ENCODE measurements around the gene WIZ. TPM values are rescaled to one million over a fixed set of nuclear protein-coding genes. Genes with fewer than 3 reads are reported as not detected.

WIZ gene
- polyA plus RNA-seq, 4 donors, result 28.0 to 41.5 (median 29.9) TPM

DNA sequence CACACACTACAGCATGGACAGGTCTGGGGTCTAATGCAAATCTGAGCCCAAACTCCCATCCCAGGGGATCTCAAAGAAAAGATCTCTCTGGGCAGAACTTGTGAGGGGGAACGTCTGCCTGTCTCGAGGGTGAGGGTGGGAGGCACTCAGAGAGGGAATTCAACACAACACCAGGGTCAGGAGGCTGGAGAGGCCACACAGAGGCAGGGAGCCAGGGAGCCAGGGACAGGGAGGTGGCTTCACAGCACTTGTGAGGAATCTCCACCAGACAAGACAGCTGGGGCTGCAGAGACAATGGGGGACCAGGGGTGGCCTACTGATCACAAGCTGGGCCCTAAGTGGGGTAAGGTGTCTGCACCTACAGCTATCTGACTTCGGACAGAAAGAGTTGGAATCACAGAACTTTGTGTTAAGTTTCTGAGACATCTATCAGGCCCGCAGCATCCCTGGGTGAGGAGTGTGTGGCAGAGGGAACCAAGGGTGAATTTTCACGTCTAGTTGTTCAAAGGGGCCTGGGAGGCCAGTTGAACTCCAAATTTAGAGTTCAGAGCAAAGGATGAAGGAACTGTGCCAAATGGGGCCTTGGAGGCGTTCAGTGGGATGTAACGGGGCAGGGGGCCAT is 18.2 kb downstream of the WIZ start:
- DNase-seq (ENCODE audit: low read depth in 4 of 4, low spot score in 3 of 4), result no peak

DNA sequence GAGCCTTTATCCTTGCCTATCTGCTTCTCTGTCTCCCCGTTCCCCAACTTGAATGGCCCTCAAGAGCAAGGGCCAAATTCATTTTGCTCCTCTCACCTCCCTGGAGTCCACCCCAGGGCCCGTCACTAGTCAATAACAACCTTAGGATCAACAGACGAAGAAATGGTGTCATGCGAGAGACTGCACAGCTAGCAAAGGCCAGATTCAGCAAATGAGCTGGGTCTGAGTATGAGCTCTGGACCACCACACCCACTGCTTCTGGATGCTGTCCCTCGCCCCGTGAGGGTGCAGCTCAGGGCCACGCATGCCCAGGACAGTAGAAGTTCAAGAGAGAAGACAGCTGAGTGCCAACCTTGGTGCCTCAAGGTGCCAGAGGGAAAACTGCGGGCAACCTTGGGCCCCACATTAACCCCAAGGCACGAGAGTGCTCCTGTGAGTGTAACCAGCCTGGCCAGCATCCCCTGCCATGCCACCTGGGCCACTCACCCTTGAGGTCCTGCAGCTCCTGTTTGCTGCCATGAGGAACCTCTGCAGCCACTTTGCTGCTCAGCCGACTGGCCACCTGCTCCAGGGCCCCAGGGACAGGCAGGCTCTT is 19.1 kb downstream of the WIZ start:
- no peak for DNase-seq (ENCODE audit: low read depth in 4 of 4, low spot score in 3 of 4)

DNA sequence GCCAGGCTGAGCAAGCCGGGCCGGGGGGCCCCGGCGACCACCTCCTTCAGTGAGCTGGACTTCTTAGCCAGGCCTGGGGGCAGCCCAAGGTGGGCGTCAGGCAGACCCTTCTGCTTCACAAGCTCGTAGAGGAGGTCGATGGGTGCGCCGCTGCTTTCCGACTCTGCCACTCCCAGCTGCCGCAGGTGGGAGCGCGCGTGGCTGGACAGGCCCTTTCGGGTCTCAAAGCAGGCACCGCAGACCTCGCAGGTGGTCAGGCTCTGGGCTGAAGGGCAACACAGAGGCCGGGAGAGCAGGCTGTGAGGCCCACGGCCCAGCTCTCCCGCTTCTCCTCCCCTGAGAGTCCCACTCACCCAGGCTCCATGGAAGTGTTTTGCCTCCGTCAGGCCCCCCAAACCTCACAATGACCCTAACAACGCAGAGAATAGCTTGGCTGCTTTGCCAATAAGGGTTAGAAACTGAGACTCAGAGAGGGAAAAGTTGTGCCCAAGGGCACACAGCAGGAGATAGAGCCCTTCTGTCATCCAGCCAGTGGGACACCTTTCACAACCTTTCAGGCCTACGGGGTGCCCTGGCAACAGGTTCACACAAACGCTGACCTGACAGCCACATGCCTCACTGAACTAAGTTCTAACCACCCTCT is 19.8 kb downstream of the WIZ start:
- no peak for DNase-seq (ENCODE audit: low read depth in 4 of 4, low spot score in 3 of 4)

DNA sequence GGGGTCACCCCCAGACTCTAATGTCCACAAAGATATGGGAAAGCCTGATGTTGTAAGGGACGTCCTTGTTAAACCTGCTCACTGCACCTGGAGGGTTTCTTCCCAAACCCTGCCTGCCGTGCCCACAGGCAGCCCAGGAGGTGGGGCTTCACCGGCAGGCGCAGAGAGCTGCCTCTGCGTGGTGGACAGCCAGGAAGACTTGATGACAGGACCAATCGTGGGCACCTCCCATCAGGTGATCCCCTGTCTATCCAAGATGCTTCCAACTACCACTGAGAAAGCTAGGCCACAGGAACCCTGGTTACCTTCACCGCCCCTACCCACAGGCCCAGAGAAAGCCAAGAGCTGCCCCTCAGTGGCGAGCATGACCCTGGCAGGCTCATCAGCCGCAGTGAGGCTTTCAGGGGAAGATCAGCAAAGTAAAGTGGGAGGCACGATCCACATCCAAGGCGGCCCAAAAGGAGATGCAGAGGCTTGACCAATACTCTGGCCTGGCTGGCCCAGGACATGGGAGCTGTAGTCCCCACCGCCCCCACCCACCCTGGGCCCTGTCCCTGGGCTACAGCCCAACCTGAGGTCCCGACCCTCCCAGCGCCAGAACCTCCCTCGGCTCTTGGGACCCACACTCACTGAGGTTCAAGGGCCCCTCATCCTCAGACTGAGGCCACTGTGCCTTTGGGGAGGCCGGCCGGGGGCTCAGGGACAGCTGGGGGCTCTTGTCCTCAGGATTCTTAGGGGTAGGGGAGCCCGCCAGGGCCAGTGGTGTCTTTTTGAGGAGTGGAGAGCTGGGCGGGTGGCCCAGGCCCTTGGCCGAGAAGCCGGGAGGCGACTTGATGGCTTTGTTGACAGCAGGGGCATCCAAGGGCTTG is 20.6 kb downstream of the WIZ start:
- DNase-seq (ENCODE audit: low read depth in 4 of 4, low spot score in 3 of 4), result no peak

DNA sequence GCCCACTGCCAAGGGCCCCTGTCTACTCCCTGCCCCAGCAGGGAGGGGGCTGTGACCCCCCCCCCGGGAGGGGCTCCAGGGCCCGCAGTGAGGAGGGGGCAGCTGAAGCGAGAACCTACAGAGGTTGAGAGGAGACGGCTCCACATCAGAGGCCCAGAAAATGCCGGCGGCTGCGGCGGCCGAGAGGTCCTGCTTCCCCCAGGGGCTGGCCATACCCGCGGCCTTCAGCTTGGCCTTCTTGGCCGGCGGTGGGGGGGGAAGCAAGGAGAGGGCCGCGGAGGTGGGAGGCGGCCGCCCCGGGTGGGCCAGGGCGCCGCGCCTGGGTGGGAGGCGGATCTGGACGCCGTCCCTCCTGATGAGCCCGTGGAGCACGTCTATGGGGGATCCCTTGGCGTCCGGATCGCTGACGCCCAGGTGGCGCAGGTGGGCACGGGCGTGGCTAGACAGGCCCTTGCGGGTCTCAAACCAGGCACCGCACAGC is 21.7 kb downstream of the WIZ start:
- no peak for DNase-seq (ENCODE audit: low read depth in 4 of 4, low spot score in 3 of 4)

DNA sequence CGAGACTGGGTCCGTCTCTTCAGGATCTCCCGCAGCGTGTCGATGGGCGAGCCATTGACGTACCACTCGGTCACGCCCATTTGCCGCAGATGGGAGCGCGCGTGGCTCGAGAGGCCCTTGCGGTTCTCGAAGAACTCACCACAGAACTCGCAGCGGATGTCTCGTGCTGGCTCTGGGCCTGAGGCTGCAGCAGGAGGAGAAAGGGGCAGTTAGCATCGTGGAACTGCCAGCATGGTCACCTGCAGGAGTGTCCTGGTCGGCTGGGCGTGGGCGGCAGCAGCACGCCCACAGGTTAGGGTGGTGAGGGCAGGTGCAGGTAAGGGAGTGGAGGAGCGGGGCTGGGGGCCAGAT is 22.4 kb downstream of the WIZ start:
- DNase-seq (ENCODE audit: low read depth in 4 of 4, low spot score in 3 of 4), result no peak

DNA sequence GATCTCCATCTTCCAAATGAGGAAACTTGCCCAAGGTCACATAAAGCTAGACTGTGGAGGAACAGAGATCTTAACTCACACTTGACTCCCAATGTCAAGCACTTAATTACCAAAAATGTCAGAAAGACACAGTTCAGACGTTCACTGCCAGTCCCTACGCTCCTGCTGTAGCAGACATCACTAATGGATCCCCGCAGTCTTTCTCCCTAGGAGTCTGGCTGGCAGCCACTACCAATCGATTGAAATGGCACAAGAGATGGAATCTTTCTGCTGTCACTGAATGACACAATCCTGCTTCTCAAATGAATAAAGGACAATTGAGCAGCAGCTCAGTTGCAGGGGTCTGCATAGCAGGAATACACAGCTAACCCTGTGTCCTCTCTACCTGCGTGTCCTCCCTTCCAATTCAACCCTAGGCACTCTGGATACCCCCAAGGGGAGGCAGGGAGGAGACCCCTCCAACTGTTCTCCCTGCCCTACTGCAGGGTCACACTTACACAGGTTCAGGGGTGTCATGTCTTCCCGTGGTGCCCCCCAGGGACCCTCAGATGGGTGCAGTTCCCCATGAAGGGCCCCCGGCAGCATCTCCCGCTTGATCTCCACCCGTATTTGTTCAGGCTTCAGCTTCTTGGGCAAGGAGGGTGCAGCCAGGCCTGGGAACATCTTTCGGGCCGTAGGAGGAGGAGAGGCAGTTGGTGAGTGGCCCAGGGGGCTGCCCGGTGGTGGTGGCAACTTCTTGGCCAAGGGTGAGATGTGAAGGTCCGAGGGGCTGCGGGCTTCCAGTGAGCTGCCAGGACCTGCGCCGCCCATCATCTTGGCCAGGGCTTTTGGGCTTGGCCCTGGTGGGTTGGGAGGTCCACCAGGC is 23.0 kb downstream of the WIZ start:
- DNase-seq (ENCODE audit: low read depth in 4 of 4, low spot score in 3 of 4), result no peak

DNA sequence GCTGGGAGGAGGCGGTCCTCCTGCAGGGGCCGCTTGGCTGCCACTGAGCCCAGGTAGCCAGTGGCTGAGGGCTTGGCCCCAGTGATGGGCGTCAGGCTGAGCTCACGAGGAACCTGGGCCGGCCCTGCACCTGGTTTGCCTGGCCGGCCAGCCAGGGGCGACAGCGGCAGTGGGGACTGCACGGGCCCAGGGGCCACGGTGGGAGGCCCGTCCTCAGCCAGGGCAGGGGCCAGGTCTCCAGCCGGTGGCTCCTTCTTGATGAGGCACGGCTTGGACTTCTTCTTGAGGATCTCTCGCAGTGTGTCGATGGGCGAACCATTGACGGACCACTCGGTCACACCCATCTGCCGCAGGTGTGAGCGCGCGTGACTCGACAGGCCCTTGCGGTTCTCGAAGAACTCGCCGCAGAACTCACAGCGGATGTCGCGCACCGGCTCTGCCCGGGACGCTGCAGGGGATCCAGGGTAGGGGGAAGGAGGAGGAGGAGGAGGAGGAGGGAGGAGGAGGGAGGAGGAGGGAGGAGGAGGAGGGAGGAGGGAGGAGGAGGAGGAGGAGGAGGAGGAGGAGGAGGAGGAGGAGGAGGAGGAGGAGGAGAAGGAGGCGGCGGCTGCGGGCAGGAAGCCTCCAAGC is 24.3 kb downstream of the WIZ start:
- no peak for DNase-seq (ENCODE audit: low read depth in 4 of 4, low spot score in 3 of 4)

DNA sequence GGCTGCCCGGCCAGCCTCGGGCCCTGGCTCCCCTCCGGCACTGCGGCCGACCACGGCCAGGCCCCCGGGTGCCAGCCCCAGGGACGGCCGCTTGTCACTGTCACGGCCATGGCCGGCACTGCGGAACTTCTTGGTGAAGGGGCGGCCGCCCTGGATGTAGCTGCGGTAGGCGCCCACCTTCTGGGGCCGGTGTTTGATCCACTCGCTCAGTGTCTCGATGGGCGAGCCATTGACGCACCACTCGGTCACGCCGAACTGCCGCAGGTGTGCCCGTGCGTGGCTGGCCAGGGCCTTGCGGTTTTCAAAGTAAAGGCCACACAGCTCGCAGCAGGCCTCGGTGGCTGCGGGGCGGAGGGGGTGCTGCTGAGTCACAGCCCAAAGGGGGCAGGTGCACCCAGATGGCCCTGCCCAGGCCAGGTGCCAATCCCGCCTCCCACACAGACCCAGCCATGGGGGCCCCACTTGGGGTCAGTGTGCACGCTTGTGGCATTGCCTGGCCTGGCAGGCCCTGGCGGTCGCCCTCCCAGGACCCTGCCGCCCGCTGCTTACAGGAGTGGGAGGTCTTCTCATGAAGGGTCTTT is 25.0 kb downstream of the WIZ start:
- no peak for DNase-seq (ENCODE audit: low read depth in 4 of 4, low spot score in 3 of 4)

DNA sequence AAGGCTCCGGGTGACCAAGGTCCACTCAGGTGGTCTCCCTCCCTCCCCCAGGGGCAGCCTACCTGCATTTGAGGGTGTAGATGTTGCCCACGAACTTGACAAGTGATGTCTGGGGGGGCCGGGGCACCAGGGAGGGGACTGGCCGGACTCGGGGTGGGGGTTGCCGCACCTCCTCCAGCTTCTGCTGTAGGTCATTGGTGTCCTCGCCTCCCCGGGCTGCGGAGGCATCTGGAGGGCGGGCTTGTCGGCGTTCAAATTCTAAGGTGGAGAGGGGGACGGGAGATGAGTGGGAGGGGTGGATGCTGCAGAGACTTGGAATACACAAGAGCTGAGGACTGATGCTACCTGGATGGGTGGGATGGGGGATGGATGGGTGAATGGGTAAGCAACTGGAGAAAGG is 25.6 kb downstream of the WIZ start:
- no peak for DNase-seq (ENCODE audit: low read depth in 4 of 4, low spot score in 3 of 4)

DNA sequence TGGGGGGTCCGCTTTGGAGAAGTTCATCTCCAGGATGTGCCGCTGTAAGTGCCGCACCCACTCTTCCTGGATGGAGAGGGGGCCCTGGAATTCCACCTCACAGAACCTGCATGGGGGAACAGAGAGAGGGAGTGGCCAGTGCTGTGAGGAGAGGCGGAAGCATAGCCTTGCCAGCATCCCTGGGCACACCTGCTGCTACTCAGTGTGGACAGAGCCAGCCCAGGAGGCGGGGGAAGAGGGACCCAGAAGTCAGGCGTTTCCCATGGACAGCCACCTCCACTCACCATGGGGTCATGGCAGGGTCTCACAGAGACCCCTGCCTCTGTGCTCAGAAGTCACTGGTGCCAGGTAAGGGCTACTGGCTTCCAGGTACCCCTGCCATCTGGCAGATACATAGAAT is 26.6 kb downstream of the WIZ start:
- no peak for DNase-seq (ENCODE audit: low read depth in 4 of 4, low spot score in 3 of 4)

DNA sequence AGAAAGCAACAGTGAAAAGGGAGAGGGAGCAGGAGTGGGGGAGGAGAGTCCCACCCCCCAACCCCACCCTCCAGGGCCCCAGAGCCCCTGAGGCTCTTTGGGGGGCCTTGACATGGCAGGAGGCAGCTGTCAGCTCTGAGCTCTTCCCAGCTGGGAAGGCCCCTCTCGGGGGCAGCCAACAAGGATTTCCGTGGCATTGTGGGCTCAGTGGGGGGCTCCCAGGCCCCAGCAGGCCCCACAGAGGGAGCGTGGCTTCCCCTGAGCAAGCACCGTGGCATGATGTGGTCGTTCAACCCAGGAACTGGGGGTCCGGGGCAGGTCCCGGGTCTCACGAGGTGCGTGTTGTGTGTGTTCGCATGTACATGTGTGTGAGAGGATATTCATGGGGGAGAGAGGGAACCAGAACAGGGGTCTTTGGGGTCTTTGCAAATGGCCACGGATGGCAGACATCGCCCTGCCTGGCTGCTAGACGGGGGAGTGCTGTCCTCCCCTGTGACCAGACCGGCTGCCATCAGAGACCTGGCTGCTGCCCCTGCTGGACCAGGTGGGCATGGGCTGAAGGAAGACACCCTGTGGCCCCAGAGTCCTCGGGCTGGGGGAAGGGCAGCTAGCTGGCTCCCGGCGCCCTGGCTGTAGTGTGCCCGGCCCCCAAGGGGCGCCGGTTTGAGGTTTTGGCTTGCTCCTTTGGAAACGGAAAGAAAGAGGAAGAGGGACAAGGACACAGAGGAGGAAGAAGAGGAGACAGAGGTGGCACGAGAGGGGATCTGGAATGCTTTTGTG is 27.3 kb downstream of the WIZ start:
- no peak for DNase-seq (ENCODE audit: low read depth in 4 of 4, low spot score in 3 of 4)

DNA sequence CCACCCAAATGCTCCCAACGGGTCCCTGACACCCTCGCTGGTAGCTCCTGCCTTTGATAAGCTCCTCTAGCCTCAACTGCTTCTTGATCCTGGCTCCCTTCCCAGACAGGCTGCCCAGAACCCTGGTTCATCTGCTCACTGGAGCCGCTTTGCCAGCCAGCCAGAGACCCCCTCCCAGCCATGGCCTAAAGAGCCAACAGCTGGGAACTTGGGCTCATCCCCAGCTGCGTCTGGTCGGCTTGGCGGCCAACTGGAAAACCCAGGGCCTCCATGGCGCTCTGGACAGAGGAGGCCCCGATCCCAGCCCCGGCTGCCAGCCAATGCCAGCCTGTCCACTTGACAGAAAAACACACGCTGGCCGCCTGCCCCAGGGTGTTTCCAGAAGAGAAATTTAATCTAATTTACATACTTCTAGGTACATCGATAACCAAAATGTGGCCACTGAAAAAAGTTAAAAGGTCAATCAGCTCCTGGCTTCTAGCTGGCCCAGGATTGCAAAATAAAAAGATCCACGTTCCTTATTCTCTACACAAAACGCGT is 28.0 kb downstream of the WIZ start:
- no peak for DNase-seq (ENCODE audit: low read depth in 4 of 4, low spot score in 3 of 4)

DNA sequence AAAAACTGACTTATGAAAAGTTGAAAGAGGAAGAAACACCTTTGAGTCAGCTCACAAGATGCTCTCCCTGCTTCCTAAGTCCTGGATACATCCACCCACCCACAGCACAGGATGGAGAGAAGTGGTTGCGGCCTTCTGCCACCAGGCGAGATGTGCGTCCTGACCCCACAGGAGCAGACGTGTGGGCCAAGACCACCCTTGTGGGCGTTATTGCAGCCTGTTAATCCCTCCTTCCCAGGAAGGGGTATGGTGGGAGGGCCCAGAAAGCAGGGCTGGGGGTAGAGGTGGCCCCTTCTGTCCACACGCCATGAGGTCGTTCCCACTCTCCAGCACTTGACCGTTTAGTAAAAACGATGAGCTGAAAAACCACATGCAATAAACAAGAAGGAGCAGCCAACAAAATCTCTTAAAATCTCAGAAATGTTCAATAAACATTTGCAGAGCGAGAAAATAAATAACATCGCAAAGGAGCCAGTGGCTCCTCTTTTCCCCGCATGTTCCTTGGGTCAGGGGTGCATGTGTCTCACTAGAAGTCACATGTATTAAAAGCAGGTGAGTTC is 28.5 kb downstream of the WIZ start:
- no peak for DNase-seq (ENCODE audit: low read depth in 4 of 4, low spot score in 3 of 4)

DNA sequence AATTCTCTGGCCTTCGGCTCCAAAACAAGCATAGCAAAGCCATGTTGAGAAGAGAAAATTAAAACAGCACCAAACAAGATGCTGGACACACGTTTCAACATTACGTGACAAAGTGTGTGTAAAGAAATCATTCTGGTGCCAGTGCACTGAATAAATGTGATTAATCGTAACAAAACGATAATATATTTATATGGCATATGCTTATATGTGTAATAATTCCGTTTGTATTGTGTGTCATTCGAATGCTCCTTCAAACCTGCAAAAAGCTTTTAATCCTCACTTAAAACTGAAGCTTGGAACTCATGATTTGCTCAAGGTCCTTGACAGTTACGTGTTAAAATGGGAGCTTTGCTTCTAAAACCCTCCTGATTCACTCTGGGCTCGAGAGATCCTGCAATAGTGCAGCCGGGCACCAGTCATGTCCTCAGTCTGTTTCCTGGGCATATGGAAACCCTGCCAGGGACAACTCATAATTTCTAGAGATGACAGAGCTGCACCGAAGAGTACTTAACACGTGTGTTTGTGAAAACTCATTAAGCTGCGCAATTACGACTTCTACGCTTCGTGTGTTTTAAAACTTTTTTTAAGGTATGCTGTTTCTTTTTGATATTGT is 30.2 kb downstream of the WIZ start:
- DNase-seq (ENCODE audit: low read depth in 4 of 4, low spot score in 3 of 4), result no peak

DNA sequence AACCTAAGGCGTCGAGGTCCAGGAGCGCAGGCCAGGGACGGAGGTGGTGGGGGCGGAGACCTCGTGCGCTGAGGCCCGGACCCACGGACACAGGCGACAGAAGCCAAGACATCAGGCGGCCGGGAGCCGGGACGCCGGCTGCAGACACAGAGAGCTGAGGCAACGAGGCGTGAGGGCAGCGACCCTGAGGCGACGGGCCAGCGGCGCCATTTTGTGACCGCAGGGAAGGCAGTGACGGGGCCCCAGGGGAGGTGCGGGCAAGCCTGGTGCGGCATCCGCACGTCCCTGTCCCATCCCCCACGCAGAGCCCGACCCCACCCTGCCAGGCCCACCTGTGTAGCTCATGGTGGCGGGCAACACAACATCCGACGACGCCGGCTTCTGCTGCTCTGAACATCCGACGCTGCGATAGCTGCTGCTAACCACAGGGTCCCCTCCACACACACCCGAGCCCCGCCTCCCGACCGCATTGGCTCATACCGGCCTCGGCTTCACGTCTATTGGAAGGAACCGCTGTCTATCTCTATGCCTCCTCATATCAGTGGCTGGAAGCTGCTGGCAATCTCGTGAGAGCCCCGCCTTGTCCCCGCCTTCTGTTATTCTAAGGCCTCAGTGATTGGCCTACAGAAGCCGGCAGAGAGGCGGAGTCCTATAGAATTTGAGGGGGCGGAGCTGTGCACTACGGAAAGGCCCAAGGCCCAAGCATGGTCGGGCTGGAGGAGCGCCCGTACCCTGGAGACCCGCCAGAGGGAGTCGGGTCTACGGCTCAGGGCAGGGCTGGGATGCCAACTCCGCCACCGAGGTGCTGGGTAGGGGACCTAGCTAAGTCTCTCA is 31.0 kb downstream of the WIZ start, which contains the start of gene AKAP8L:
TSS of gene AKAP8L (minus strand) at position 410 of the 834 bp plus-strand sequence. CDS start at position 345, 65 bp downstream.
- peak; percentile 99 to 100 (median 99) for DNase-seq (ENCODE audit: low read depth in 4 of 4, low spot score in 3 of 4)

DNA sequence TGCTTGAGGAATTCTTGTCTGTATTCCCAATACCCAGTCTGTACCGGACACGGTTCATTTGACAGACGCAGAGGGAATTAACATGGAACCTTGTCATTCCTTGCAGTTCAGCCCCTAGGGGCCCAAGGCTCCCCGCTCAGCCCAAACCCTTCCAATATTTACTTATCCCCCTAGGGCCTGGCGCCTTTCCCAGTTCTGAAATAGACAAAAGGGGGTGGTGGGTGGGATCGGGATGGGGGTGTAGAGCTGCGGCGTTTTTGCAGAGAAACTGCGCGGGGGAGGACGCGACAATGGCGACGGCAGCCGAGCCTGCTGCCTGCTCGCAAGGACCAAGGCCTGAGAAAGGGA is 31.6 kb downstream of the WIZ start:
- peak in 1 of 4 donors; percentile 25 for DNase-seq (ENCODE audit: low read depth in 4 of 4, low spot score in 3 of 4)
